SU-DHL-6 (cell line): ENCODE data around the gene REC114.

Experiments used
- CTCF ChIP-seq: fragments of 200-600 bp; sonication (generic); IDR thresholded peaks from one replicate; pipeline ENCODE4 v1.5.1; 2017; ENCODE audit warnings: antibody characterized with exemption, mild to moderate bottlenecking, low read length, moderate library complexity; ENCODE audit not compliant: insufficient read depth, poor library complexity, severe bottlenecking
- EZH2phosphoT487 ChIP-seq: fragments of 200-600 bp; sonication (generic), shearing (Covaris generic); conservative IDR thresholded peaks from 2 replicates; pipeline ENCODE4 v1.6.1; 2018; ENCODE audit warnings: mild to moderate bottlenecking, antibody characterized with exemption, low read length, moderate library complexity, mixed read lengths

DNA sequence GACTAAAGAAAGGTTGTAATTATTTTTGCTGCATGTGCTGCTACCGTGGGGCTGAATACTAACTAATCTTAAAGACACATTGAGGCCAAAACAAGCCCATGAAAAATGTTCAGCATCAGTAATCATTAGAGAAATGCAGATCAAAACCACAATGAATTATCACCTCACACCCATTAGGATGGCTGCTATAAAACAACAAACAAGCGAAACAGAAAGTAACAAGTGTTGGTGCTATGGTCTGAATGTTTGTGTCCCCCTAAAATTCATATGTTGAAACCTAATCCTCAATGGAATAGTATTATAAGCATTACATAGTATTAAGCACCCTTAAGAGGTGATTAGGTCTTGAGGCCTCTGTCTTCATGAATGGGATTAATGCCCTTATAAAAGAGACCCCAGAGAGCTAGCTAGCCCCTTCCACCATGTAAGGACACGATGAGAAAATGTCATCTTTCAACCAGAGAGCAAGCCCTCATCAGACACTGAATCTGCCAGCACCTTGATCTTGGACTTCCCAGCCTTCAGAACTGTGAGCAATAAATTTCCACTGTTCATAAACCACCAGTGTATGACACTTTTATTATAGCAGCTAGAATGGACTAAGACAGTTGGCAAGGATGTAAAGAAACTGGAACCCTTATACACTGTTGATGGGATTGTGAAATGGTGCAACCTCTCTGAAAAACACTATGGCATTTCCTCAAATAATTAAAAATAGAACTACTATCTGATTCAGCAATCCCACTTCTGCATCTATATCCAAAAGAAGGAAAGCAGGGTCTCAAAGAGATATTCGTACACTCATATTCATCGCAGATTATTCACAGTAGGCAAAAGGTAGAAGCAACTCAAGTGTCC is 76.1 kb downstream of the REC114 start:
- TF ChIP-seq CTCF (no peak), EZH2phosphoT487 (no peak)
